Activated T-cell treated with anti-CD3 and anti-CD28 coated beads, Interleukin-2, amount 50 U/mL, for 4 hours (primary cell): ENCODE results near the gene MRPL1. TPM values are rescaled to one million over a fixed set of nuclear protein-coding genes. Genes with fewer than 3 reads are reported as not detected.

Source experiments
- ATAC-seq, 2 donors: fragments of 200-7000 bp; cut with Tn5 transposase; one replicate each; pipeline ENCODE4 v1.10.0; 2021
- DNase-seq: peaks from one replicate; pipeline ENCODE4 v3.0.0-alpha.2; 2020
- H3K27me3 Mint-ChIP-seq: one replicate; pipeline ENCODE4 v1.8.0; 2021; ENCODE audit warnings: low read depth, mixed read lengths
- H3K36me3 Mint-ChIP-seq: one replicate; pipeline ENCODE4 v1.8.0; 2022; ENCODE audit warnings: mixed read lengths; ENCODE audit not compliant: insufficient read depth
- H3K4me1 Mint-ChIP-seq: one replicate; pipeline ENCODE4 v1.8.0; 2021; ENCODE audit warnings: low read depth, mixed read lengths
- H3K4me3 Mint-ChIP-seq: one replicate; pipeline ENCODE4 v1.8.0; 2021; ENCODE audit warnings: mild to moderate bottlenecking, moderate library complexity, mixed read lengths
- H3K9me3 Mint-ChIP-seq: one replicate; pipeline ENCODE4 v1.8.0; 2021; ENCODE audit warnings: mixed read lengths
- total RNA-seq, 3 donors: library from RNA; stranded (reverse); gene quantifications; one replicate each; pipeline ENCODE4 v1.2.1, GENCODE V29; 2021

Gene MRPL1
- total RNA-seq, result 100 to 1,000 TPM in 1 of 3 donors, 10 to 100 TPM in 2; 90.1 to 111 (median 98.0) TPM

DNA sequence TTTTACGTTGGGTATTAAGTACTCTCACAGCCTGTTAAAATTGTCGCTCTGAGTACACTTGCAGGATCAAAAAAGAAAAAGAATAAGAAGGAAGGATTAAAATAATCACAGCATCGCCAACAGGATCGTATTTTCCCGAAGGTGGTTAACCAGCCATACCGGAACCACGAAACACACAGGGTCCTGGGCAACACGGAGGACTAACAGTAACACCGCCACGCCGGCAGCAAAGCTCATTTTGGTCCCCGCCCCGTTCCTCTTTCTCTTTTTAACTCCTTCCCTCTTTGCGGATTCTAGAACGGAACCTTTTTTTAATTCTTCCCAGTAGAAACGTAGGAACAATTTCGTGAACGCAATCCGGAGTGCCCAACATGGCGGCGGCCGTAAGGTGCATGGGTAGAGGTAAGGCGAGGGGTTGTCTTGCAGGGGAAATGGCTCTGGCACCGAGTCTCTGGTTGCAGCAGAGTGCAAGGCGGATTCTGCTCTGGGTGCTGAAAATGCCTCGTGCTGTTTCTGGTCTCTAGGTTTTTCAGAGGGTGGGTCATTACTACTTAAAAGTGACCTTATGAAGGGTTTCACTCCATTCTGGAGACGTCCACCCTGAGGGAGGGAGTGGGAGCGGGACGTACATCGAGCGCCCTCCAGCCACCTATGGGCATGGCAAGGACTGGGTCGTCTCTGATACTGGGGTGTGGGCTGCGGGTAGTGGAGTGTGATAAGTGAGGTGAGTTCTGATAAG is at the start of gene MRPL1:
Gene MRPL1 (plus strand): TSS at position 353 of the 739 bp plus-strand sequence. CDS start 19 bp downstream, at position 372.
- DNase-seq, result peak; percentile 82
- H3K36me3 Mint-ChIP-seq, result peaks cover 17% of the 10 kb centered on the region
- no peaks in the 10 kb centered on the region for H3K9me3 Mint-ChIP-seq
- no peaks in the 10 kb centered on the region for H3K27me3 Mint-ChIP-seq
- peak within 1 kb of the TSS; percentile 91 for H3K4me3 Mint-ChIP-seq
- H3K4me1 Mint-ChIP-seq, result peaks cover 55% of the 10 kb centered on the region
- ATAC-seq, result peak; percentile 83 to 89

DNA sequence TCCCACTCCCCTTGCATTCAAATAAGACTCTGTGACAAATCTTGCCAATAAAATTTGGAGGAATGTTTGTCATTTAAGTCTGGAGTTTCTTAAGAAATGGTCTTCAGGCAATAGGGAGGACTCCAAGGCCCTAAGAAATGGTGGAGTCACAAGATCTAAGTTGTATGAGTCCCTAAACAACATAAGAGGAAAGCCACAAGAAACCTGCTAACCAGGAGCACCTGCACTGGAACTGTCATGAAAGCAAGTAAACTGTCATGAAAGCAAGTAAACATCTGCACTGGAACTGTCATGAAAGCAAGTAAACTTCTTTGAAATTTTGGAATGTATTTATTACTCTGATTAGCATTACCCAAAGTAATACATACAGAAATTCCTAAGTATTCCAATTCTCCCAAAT is 47.0 kb upstream of the MRPL1 start:
- H3K4me3 Mint-ChIP-seq, result peak overlapping the region; percentile 67
- no peaks in the 10 kb centered on the region for H3K27me3 Mint-ChIP-seq
- H3K4me1 Mint-ChIP-seq, result peaks cover 66% of the 10 kb centered on the region
- no peak for DNase-seq
- ATAC-seq, result no peak
- H3K9me3 Mint-ChIP-seq, result no peaks in the 10 kb centered on the region
- peaks cover 10% of the 10 kb centered on the region for H3K36me3 Mint-ChIP-seq

DNA sequence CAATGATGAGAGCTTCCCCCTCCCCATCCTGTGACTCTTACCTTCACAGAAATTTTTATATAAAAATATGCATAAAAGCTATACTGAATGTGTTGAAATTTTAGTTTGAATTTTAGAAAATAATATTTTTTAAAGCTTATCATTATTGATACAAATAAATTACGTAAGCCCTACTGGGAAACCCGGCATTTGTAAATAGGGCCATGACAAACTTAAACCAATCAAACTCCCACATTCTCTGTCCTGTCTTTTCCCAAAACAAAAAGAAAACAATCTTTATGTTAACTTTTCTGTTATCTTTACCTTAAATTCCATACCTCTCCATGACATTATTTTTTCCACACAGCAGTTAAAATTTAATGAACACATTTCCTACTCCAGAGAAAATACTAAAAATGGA is 46.1 kb upstream of the MRPL1 start:
- ATAC-seq, result no peak
- Mint-ChIP-seq H3K4me1 (peaks cover 66% of the 10 kb centered on the region), H3K36me3 (peaks cover 3% of the 10 kb centered on the region), H3K9me3 (no peaks in the 10 kb centered on the region), H3K27me3 (no peaks in the 10 kb centered on the region), H3K4me3 (peak overlapping the region; percentile 62)
- DNase-seq, result no peak

DNA sequence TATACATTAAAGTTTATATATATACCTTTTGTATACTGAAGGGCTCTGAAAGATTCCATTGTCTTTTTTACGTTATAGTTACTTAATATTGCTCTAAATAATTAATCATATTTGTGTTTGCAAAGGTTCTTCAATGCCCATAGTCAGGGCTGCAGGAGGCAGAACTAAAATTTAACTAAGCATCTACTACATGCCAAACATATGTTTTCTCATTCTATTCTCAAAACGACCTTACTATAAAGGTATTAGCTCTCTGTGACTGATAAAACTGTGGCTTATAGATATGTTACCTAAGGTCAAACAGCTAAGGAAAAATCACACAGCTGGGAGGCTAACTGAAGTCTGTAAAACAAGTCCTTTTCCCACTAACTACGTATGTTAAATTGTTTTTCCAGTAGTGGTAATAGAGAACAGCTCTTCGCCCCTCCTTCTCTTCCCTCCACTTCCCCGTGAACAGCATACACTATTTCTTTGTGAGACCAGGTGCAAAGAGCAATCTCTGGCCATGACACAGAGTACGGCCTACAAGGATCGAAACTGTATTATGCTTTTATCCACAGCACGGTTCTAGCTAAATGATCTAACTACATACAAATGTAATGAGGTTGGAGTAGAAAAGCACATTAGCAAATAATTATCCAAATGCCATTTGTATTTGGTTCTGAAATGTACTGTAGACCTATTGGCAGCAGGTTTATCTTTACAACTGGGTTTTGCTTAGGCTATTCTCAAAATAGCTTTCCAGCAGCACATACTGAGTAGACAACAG is 45.1 kb upstream of the MRPL1 start:
- no peaks in the 10 kb centered on the region for H3K27me3 Mint-ChIP-seq
- ATAC-seq (no peak), DNase-seq (no peak)
- H3K4me1 Mint-ChIP-seq, result peaks cover 67% of the 10 kb centered on the region
- H3K9me3 Mint-ChIP-seq, result no peaks in the 10 kb centered on the region
- peak overlapping the region; percentile 98 for H3K4me3 Mint-ChIP-seq
- H3K36me3 Mint-ChIP-seq, result peaks cover 1% of the 10 kb centered on the region

DNA sequence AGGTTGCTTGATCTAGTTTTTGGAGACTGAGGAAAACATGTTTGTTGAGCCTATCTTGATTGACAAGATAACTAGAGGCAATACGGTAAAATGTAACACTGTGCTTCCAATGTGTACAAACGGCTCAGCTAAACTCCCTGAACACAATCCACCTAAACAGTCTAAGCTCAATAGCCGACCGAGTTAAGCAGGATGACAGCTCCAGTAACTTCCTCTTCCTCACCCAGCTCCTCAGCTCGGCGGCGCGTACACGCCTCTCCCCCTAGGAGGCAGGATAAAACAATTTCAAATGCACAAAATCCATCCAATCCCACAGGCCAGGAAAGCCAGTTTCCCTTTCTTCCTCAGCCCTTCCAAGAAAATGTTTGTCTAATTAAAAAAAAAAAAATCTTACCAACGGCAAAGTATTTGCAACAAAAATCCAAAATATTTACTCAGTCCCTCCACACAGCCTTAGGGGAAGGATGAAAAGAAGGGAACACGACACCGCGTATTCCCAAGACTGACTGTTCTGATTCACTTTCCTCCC is 44.5 kb upstream of the MRPL1 start:
- H3K4me3 Mint-ChIP-seq, result peak overlapping the region; percentile 98
- no peaks in the 10 kb centered on the region for H3K27me3 Mint-ChIP-seq
- DNase-seq (peak; percentile 17), ATAC-seq (no peak)
- H3K36me3 Mint-ChIP-seq, result peaks cover 1% of the 10 kb centered on the region
- H3K4me1 Mint-ChIP-seq, result peaks cover 64% of the 10 kb centered on the region
- H3K9me3 Mint-ChIP-seq, result no peaks in the 10 kb centered on the region

DNA sequence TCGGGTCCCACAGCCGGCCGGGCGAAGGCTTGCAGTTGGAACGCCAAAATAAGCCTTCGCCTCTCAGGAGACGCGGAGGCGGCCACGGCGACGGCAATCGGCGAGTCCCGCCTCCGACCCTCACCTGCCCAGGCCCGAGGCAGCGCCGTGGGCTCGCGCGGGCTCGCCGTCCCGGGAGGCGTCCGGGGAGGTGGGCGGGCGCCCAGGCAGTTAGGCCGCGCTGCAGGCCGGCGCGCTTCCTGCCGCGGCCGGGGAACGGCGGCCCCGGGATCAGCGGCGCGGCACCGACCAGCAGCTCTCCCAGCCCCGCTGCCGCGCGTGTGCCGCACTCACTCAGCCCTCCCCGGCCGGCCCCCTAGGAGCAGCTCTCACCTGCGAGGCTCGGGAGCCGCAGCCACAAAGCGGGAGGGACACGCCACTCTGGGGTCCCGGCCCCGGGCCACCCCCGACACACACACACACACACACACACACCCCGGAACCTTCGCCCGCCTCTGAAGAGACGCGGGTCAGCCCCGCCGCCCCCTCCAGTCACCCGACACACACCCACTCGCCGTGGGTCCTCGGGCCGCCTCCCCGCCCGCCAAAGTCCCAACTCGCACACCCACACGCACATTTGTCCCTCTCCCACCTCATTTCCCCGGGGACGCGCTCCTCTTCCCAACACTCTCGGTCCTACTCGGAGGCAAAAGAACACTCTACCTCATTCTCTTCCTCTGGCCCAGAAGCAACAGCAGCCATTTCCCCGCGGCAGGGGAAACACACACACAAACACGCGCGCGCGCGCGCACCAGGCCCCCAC is 43.8 kb upstream of the MRPL1 start, which contains the start of gene CNOT6L:
Gene CNOT6L (minus strand): TSS at position 767 of the 802 bp plus-strand sequence. CDS start 60 bp downstream, at position 707.
- DNase-seq (peak; percentile 37), ATAC-seq (peak; percentile 5 to 8)

DNA sequence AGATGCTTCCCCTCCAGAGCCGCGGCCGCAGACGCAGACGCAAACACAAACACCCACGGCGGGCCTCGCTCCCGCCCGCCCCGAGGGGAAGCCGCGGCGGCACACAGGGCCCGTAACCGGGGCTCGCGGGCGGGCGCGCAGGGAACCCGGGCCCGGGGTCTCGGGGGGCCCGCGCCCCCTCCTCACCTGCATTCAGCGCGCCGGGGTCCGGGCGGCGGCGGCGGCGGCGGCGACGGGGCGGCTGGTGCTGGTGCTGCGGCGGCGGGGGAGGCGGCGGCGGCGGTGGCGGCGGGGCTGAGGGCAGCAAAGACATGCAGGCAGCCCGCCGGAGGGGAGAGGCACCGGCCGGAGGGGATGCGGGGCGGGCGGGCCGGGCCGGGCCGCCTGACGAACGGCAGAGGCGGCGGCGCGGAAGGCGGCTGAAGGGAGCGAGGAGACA is 43.2 kb upstream of the MRPL1 start:
- ATAC-seq (peak; percentile 41 to 42), DNase-seq (peak; percentile 84)
- peaks cover 54% of the 10 kb centered on the region for H3K4me1 Mint-ChIP-seq
- H3K4me3 Mint-ChIP-seq, result peak overlapping the region; percentile 97
- no peaks in the 10 kb centered on the region for H3K9me3 Mint-ChIP-seq
- no peaks in the 10 kb centered on the region for H3K27me3 Mint-ChIP-seq
- peaks cover 1% of the 10 kb centered on the region for H3K36me3 Mint-ChIP-seq

More for the DNA sequence above, 43.8 kb upstream of the MRPL1 start, which contains the start of gene CNOT6L:
- Mint-ChIP-seq H3K36me3 (peaks cover 1% of the 10 kb centered on the region), H3K27me3 (no peaks in the 10 kb centered on the region), H3K9me3 (no peaks in the 10 kb centered on the region), H3K4me1 (peaks cover 59% of the 10 kb centered on the region), H3K4me3 (peak within 1 kb of the TSS; percentile 98)

DNA sequence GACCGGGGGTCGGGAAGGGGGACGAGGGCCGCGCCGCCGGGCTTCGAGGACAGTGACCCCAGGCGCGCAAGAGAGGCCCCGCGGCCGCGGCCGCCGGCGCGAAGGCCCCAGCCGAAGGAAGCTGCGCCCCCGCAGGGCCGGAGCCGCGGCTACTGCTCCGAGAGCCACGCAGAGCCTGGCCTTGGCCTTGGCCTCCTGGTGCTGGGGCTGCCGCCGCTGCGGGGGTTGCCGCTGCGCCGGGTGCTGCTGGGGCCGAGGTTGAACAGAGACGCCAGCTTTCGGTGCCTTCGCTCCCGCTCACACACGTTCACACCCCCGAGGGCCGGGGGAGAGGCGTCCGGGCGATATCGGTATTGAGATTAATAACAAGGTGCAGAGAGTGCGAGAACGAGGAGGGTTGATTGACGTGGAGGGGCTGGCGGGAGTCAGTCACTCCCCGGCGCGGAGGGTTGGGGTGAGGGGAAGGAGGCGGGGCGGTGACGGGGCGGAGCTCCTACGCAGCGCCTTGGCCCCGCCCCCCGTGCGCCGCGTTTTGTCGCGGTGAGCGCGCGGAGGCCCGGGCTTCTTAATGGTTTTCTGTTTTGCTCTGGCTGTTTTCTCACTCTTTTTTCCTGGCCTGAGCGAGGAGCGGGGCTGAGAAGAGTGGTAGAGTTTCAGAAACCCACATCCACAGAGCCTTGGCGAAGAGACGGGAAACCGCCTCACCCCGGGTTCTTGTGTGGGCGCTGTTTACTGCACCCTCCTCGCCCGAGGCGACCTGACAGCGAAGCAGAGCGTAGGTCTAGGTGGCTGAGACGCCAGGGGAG is 42.6 kb upstream of the MRPL1 start:
- H3K36me3 Mint-ChIP-seq, result peaks cover 1% of the 10 kb centered on the region
- no peaks in the 10 kb centered on the region for H3K9me3 Mint-ChIP-seq
- ATAC-seq (peak; percentile 77 to 80), DNase-seq (peak; percentile 93)
- H3K4me3 Mint-ChIP-seq, result peak overlapping the region; percentile 95
- H3K27me3 Mint-ChIP-seq, result no peaks in the 10 kb centered on the region
- peaks cover 52% of the 10 kb centered on the region for H3K4me1 Mint-ChIP-seq

DNA sequence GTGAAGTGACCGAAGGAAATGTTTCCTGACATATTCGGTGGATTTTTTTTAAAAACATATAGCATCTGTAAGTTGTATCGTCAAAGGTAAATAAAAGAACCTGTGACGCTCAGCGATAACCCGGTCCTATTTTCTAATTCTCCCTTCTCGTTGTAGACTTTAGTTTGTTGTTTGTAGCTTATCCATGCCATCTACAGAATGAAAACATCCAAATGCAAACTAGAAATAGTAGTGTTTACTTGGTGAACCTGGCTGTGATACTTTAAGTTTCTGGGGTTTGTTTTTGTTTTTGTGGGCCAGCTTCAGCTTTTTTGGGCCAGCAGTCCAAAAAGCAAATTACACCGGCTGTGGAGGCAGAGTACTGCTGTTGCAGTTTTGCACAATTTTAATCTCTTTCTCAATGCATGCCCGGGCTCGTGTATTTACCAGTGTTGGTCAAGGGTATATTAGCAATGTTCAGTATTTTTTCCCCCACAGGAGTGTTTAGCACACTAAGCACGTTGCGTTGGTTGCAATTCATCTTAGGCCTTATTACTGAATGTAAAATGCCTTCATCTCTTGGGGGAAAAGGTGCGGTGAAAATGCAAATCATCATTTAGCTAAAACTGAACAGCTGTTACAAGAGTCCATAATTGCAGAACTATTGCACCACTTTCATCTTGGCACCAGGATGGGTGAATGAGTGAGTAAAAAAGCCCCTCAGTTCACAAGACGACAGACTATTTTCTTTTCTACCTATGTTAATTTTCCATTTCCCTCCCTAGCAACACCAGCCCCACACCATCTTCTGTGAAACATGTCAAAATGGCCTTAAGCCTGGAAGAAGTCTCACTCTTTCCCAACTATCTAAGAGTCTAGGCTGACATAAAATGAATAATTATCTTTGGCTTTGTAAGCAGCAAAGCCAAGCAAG is 41.7 kb upstream of the MRPL1 start:
- no peaks in the 10 kb centered on the region for H3K27me3 Mint-ChIP-seq
- DNase-seq, result no peak
- ATAC-seq, result no peak
- no peaks in the 10 kb centered on the region for H3K9me3 Mint-ChIP-seq
- H3K4me1 Mint-ChIP-seq, result peaks cover 51% of the 10 kb centered on the region
- H3K36me3 Mint-ChIP-seq, result peaks cover 1% of the 10 kb centered on the region
- H3K4me3 Mint-ChIP-seq, result peak overlapping the region; percentile 95

DNA sequence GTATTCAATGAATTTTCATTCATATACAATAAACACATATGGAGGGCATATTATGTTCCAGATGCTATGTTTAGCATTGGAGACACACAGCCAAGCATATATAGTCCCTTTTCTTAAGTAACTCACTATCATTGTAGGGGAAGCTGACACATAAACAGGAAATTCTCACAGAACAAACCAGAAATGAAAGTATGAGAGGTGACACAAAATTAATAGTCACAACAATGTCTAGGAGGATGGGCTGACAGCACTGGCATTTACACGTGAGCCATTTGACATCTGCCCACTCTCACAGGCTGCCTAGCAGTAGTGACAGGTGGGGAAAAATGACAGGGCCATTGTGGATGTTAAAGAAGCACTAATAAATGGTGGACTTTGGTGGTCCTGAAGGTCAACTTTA is 40.9 kb upstream of the MRPL1 start:
- Mint-ChIP-seq H3K9me3 (no peaks in the 10 kb centered on the region), H3K4me1 (peaks cover 52% of the 10 kb centered on the region), H3K36me3 (no peaks in the 10 kb centered on the region), H3K4me3 (peak overlapping the region; percentile 95), H3K27me3 (no peaks in the 10 kb centered on the region)
- DNase-seq (peak; percentile 31), ATAC-seq (peak; percentile 14 to 23)

DNA sequence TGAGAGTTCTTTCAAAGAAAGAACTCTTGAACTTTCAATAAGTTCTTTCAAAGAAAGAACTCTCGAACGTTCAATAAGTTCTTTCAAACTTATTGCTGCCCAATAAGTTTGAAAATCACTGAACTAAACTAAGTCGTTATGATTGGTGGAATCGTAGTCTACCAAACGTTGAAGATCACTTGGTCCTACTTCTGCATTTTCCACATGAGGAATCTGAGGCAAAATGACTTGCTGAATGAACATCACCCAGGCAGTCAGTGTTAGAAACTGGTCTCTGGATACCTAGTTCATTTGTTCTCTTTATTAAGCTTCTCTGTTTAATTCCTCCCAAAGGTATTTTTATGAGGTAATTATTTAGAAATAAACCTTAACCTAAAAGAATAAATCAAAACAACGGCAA is 36.4 kb upstream of the MRPL1 start:
- Mint-ChIP-seq H3K4me3 (no peak overlapping the region), H3K36me3 (no peaks in the 10 kb centered on the region), H3K9me3 (no peaks in the 10 kb centered on the region), H3K4me1 (peaks cover 59% of the 10 kb centered on the region), H3K27me3 (no peaks in the 10 kb centered on the region)
- ATAC-seq (no peak), DNase-seq (no peak)

DNA sequence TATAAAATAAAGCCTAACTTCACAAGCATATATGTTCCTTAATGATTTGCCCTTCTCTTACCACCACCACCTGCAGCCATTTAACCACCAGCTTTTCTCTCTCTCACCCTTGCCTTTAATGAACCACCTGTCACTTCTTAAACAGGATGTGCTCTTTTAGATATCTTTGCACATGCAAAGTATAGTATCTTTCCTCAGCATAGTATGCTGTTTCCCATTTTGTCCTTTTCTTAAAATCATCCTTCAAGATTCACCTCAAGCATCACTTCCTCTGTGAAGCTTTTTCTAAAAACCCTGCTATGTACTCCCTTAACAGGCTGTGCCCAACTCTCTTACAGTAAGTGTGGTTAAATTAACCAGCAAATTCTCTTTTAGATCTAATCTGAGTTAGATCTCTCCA is 35.3 kb upstream of the MRPL1 start:
- Mint-ChIP-seq H3K4me1 (peaks cover 49% of the 10 kb centered on the region), H3K9me3 (no peaks in the 10 kb centered on the region), H3K27me3 (no peaks in the 10 kb centered on the region), H3K4me3 (peak overlapping the region; percentile 5), H3K36me3 (no peaks in the 10 kb centered on the region)
- DNase-seq (no peak), ATAC-seq (peak in 1 of 2 donors; percentile 37)
